SKM-1 (cell line): ENCODE data around the gene SOX13.
"Not testable (repeated sequence)": the region's sequence is repeated elsewhere in the genome, so short reads cannot be mapped to it uniquely, and the experiment has no call there.

ENCODE experiments used
- DNase-seq: peaks from one replicate; lab custom pipeline; 2025; ENCODE audit not compliant: unreplicated experiment; lab: John Stamatoyannopoulos, UW

Gene SOX13

DNA sequence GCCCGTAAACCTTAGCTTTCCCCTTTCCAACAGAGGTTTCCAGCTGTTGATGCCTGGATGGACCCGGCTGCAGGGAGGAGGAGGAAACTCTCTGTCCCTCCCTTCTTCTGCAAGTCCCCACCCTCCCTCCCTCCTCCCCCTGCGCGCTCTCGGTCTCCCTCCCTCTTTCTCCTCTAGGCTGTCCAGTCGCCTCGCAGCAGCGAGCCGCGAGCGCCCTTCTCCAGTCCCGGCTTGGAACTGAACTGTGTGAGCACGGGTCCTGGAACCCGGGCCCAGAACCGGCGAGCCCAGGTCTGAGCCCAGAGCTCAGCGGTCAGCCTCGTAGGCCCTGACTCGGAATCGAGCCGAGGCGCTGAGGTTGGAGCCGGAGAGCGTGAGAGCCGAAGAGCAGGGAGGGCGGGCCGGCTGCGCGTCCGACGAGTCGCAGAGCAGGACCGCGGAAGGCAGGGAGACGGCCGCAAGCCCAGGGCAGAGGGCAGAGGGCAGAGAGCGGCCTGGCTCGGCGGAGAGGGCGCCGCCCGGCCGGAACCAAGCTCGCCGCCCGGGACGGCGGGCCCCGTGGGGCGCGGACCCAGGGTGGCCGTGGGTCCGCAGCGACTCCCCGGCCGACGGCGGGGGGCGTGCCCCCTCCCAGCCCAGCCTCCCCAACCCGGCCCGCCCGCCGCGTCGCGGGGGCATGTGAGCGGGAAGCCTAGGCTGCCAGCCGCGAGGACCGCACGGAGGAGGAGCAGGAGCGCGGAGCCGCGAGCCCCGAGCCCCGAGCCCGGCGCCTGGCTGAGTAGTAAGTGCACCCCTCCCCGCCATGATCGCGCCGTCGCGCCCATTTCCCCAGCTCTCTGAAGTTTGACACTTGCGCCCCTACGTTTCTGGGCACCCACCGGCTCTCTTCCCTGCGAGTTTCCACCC is at the start of gene SOX13:
Gene SOX13 (plus strand): TSS at position 185 of the 906 bp plus-strand sequence. CDS start 39,801 bp downstream, outside the sequence.
- DNase-seq = peak; percentile 70

DNA sequence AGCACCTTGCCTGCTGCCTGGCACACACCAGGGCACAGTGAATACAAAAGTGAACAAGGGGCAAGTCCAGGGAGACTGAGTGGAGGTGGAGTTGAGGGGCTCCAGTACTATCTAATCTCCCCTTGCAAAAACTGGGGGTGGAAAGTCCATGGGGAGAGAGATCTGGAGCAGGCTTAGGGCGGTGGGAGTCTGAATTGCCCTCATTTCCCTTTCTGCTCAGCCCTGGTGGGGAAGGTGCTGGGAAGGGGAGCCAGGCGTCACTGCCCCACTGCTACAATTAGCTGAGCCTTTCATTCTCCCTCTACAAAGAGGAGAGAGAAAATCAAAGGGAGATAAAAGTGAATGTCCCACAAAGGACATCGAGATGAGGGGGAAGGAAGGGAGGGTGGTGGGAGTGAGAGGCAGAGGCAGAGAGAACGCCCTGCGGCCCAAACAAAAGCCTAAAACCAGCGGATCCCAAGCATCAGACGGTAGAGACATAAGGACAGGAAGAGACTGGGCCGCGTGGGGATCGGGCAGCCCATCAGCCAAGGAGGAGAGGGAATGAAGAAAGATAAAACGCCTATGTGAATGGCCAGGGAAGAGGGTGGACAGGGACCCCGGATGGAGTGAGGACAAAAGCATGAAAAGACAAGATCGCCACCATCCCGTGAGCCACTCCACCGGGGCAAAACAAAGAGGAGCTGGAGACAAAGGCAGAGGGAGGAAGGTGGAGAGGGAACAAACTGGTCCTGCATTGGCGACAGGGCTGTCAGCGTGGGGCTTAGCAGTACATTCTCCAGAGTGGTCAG is 46.8 kb upstream of the SOX13 start:
- DNase-seq = no peak

DNA sequence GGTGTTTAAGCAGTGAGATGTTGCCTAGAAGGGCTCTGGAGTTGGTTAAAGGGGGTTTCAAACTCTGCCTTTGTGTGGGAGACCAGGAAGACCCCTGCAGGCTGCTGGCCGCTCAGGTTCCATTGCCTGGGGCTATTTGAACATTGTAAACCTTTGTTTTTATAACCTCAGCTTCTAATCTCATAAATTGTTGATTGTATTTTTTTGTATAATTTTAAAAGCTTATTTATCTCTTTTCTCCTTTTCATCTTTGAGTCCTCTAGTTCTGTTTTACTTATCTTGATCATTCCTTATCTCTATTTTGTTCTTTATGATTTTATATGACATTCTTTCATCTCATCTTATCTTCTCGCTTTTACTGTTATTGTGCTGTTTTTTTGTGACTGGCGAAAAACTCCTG is 45.5 kb upstream of the SOX13 start:
- DNase-seq = no peak

DNA sequence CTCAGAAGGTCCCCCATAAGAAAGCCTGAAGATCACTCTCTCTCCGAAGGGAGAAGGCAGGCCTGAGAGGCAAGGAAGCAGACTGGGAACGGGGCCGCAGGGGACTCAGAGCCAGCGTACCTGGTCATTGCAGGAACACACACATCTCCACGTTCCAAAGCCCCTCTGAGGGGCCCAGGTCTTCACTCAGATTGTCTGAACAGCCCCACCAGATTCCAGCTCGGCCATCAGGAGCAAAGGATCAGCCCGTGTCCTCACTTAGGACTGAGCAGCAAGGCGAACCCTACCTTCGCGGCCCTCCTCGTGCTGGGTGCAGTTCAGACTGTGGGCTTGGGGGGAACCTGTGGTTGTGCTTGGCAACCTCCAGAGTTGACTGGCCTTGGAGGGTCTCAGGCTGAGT is 43.9 kb upstream of the SOX13 start:
- no peak for DNase-seq

DNA sequence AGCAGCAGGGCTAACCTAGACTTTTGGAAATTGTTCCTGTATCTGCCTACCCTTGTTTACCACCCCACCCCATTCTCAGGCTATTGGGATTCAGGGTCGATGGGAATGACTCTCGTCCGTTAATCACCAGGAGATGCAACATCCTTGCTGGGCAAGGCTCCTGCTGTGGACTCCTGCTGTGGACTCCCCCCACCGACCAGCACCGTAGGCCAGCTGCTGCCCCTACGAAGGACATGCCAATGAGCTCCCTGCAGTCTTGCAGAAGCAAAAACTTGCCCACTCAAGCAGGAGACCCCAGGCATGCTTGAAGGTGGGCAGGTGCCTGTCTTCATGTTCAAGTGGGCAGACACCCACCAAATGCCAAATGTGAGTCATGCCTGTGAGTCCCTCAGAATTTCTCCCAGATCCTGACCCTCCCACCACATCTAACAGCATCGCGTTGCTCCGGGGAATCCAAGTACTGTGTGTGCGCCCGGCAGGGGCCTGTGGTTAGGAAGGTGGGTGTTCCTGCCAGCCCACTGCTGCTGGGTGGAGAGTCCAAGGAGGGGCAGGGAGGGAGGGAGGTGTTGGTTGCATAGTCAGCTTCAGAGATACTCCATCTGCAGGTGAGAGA is 41.7 kb upstream of the SOX13 start:
- DNase-seq = no peak

DNA sequence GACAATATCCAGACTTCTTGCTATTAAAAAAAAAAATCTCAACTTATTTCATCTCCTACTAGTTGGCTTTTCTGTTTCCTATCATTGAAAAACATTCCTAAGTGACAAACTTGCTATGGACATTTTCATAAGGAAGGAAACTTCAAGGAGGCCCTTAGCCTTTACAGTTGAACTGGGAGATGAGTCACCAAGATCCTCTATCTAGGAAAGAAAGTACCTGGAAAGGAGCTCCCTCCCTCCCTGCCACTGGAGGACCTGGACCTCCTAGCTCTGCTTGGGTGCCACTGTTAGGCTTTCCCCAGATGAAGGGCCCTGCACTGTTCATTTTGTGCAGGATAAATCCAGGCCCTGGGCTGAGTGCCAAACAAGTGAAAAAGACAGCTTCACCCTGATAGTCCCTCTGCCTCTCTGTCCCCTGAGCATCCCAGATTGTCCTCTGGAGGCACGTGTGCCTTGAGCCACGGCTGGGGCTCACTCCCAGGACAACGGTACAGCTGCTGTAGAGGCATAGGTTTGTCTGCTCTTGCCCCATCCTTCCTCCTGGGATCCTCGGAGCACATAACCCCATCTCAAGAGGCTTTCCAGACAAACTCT is 40.2 kb upstream of the SOX13 start:
- DNase-seq = no peak

DNA sequence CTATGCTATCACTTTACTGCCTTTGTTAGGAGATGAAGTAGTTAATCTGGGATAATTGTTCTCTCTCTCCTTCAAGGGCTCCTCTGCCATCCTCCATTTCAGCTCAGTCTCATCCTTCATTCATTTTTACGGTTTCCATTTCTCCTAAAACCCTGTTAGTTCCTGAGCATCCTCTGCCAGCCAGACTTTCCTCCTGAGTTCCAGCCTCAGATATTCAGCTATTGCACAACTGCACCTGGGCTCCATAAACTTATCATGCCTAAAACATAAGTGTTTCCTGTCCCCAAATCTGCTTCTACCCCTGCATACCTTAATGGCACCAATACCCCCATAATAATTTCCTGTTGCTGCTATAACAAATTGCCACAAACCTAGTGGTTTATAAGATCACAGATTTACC is 39.6 kb upstream of the SOX13 start:
- DNase-seq = no peak

DNA sequence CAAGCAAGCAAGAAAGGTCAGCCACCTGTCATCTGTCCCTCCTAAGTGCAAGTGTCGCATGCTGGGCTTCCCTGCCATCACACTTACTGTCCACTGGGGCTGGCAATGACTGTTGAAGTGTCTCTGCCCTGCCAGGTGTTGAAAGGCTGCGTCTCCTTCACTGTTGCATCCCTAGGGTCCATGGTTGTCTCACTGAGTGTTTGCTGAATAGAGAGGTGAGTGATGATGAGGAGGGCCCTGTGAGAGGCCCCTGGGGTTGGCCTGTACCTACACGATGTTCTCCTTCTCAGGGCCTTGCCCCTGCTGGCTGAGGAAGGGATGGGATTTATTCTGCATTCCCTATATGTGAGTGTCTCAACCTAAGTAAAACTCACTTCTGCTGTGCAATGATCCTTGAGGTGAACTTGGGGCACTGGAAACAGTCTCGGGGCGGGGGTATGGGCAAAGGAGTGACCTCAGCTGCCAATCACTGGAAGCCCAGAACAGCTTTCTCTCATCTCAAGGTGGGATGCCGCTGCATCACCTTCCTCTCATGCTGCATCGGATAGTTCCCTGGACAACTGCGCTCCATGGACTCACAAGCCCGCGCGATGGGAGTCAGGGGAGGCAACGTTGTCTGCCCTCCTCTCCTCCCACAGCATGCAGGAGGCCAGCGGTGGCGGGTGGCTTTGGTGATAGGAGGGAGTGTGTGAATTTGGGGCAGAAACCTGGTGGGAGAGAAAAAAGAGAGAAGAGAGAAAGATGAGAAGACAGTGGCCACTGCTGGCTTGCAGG is 35.8 kb upstream of the SOX13 start:
- no peak for DNase-seq

DNA sequence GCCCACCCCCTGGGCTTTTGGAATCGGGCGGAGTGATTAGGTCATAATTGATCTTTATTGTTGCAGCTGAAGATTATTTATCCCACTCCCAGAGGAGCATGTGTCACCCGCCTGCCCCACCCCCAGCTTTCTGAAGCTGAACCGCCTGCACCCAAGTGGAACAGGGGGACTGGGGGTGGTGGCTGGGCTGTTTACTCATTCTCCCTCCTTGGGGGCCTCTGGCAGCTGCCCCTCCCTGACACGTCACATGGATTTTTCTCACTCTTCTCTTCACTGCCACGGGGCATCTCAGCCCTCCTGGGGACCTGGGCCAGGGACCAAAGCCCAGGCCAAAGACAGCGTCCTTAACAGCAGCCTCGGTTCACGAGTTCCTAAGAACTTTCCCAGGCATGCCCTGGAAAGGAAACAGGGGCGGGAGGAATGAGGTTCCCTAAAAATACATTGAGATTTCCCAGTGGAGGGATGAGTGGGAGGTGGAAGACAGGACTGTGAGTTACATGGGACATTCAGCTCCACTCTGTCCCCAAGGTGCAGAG is 31.6 kb upstream of the SOX13 start:
- DNase-seq = no peak

DNA sequence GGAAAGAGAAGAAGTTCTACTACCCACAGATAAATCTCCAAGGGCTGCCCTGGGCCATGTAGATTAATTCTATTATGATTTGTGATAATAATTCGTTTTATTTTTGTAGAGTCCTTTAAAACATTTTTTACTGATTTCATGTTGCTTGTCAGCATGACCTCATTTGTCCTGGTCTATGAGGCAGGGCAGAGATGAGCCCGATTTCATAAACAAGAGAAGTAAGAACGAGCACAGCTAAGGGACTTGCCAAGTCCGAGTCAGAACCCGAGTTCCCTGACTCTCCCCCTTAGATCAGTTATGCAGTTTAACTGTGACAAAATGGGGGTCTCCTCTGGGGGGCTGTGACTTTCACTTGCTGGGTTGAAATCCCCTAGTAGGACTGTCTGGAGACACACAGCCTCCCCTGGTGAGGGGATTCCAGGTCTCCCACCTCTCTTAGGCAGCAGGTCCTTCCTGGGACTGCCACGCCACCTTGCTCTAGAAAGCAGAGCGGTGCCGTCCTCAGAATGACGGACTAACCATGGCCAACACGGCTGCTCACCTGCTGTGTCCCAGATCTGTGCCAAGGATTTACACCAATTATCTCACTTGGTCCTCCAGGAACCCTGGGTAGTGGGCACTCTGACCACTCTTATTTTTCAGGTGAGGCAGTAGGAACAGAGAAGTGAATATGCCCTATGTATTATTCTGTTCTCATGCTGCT is 31.0 kb upstream of the SOX13 start:
- no peak for DNase-seq

DNA sequence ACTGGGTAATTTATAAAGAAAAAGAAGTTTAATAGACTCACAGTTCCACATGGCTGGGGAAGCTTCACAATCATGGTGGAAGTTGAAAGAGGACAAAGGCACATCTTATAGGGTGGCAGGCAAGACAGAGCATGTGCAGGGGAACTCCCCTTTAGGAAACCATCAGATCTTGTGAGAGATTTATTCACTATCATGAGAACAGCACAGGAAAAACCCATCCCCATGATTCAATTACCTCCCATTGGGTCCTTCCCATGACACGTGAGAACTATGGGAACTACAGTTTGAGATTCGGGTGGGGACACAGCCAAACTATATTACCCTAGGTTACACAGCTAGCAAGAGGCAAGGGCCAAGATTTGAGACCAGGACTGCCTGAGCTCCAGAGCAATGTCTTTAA is 30.4 kb upstream of the SOX13 start:
- DNase-seq = no peak

DNA sequence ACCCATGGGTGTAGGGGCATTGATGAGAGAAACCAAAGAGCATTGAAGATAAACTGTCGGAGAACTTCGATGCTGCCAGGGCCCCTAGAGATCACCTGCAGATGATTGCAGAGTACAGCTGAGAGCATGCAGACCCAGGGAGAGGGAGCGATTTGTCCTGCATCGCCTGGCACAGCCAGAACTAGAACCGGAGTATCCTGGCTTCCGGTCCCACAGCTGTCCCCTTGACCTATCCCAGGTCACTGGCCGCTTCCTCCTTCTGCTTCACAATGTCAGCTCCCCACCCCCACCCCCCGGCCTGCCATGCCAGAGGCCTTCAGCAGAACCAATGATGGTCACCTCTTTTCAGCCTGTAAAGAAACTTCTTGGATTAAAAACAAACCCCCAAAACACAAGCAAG is 29.2 kb upstream of the SOX13 start:
- DNase-seq = no peak

DNA sequence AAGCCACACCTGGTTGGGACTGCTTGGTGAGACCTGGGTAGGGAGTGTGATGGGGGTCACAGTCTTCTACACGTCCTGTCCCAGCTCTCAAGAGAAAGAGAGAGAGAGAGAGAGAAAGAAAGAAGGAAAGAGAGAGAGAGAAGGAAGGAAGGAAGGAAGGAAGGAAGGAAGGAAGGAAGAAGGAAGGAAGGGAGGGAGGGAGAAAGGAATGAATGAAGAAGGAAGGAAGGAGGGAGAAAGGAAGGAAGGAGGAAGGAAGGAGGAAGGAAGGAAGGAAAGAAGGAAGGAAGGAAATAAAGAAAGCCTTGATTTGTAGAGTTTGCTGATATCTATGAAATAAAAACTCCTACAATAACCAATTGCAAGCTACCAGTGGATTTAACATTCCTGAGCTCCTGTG is 28.5 kb upstream of the SOX13 start:
- DNase-seq = no peak

DNA sequence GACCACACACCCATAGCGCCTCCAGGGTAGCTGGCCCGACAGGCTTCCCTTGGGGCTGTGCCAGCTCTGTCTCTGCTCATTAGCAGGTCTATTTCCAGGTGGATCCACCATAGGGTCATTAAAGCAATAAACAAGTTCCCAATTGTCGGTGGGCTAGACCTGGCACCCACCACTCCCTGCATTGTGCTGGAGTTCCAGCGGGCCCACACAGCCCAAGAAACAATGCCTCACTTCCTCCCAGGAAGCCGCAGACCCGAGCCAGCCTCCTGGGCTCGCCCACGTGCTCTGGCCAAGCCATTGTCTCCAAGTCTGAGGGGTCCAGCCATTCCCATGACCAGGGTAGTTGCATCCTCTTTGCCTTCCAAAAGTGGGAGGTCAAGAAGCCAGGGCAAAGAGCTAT is 27.5 kb upstream of the SOX13 start:
- no peak for DNase-seq

DNA sequence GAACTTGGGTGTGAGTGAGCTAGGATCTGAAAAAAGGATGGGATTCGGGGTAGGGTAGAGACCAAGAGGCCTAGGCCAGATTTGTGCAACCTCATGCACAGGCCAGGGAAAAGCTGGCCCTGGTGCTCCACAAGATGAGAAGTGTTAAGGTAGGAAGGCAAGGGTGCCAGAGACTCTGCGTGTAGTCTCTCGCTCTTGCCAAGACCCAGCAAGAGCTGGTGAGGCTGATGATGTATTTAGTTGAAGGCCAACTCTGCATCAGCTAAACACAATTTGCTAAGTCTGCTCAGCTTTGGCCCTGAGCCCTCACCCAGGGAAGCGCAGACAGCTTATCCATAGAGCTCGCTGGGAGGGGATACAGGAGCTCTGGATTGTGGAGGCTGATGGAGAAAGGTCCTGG is 26.6 kb upstream of the SOX13 start:
- no peak for DNase-seq

DNA sequence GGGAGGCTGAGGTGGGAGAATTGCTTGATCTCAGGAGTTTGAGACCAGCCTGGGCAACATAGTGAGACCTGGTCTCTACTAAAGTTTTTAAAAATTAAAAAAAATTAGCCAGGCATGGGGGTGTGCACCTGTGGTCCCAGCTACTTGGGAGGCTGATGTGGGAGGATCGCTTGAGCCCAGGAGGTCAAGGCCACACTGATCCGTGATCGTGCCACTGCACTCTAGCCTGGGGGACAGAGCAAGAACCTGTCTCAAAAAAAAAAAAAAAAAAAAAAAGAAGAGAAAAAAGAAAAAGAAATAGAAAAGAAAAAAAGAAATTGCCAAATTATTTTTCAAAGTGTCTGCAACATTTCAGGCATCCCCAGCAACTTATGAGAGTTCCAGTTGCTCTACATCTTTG is 24.1 kb upstream of the SOX13 start:
- not testable (repeated sequence) for DNase-seq

DNA sequence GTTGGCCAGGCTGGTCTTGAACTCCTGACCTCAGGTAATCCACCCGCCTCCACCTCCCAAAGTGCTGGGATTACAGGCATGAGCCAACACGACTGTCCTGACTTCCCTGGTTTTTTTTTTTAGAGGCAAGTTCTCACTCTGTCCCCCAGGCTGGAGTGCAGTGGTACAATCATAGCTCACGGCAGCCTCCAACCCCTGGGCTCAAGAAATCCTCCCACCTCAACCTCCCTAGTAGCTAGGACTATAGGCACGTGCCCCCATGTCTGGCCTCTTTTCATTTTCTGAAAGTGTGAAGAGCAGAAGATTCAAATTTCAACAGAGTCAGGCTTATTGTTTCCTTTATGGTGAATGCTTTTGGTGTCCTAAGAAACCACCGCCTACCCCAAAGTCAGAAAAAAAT is 21.7 kb upstream of the SOX13 start:
- no peak for DNase-seq

DNA sequence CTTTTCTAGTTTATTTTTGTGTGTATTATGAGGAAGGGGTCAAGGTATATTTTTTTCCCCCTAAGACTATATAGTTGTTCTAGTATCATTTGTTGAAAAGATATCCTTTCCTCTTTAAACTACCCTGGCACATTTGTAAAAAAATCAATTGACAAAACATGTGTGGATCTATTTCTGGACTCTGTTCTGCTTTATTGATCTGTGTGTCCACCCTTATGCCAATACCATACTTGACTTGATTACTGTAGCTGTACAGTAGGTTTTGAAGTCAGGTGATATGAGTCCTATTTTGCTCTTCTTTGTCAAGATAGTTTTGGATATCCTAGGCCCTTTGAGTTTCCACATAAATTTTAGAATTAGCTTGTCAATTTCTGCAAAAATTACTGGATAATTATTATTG is 21.2 kb upstream of the SOX13 start:
- no peak for DNase-seq

DNA sequence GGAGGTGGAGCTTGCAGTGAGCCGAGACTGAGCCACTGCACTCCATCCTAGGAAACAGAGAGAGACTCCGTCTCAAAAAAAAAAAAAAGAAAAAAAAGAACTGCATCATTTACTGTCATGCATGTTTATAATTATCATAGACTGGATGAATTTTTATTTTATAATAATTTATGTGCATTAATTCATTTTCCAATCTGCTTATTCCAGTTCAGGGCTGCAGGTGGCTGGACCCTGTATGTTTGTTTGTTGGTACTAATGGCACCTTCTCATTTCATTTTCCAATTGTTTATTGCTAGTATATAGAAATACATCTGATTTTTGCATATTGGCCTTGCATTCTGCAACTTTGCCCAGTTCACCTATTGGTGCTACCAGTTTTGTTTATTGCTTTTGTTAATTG is 19.0 kb upstream of the SOX13 start:
- DNase-seq = no peak

DNA sequence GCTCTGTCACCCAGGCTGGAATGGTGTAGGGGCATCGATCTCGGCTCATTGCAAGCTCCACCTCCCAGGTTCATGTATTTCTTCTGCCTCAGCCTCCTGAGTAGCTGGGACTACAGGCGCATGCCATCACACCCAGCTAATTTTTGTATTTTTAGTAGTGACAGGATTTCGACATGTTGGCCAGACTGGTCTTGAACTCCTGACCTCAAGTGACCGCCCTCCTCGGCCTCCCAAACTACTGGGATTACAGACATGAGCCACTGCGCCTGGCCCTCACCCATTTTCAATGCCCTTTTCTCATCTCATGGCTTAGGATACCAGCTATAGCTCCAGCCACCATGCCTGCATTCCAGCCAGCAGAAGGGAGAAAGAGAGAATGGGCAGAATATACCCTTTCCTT is 12.9 kb upstream of the SOX13 start:
- DNase-seq = no peak
